Muscle layer of colon (tissue), 2 donors: ENCODE results near the gene TC2N.
"Not testable (repeated sequence)": the region's sequence is repeated elsewhere in the genome, so short reads cannot be mapped to it uniquely, and the experiment has no call there.

Source experiments
- H3K27ac ChIP-seq: one replicate; pipeline ENCODE4 v1.7.0; 2013; ENCODE audit warnings: low read depth, mild to moderate bottlenecking, low read length, moderate library complexity
- H3K27me3 ChIP-seq, 2 donors: one replicate each; pipeline ENCODE4 v1.7.0; 2013; ENCODE audit warnings: low read length in 2 of 2, mild to moderate bottlenecking in 2 of 2; ENCODE audit not compliant: insufficient read depth in 2 of 2, control insufficient read depth in 1 of 2
- H3K36me3 ChIP-seq: one replicate; pipeline ENCODE4 v1.7.0; 2013; ENCODE audit warnings: mild to moderate bottlenecking, low read length; ENCODE audit not compliant: insufficient read depth
- H3K4me1 ChIP-seq: one replicate; pipeline ENCODE4 v1.7.0; 2013; ENCODE audit warnings: mild to moderate bottlenecking, low read length; ENCODE audit not compliant: insufficient read depth
- H3K4me3 ChIP-seq, 2 donors: one replicate each; pipeline ENCODE4 v1.7.0; 2013; ENCODE audit warnings: low read length in 2 of 2, low read depth in 1 of 2, mild to moderate bottlenecking in 1 of 2, moderate library complexity in 1 of 2
- H3K9ac ChIP-seq: one replicate; pipeline ENCODE4 v1.7.0; 2013; ENCODE audit warnings: low read length
- H3K9me3 ChIP-seq: one replicate; pipeline ENCODE4 v1.7.0; 2013; ENCODE audit warnings: mild to moderate bottlenecking, low read length
- donor health status: abdominal sarcoma.
- donor health status: Adenocarcinoma of cecum.

Gene TC2N

DNA sequence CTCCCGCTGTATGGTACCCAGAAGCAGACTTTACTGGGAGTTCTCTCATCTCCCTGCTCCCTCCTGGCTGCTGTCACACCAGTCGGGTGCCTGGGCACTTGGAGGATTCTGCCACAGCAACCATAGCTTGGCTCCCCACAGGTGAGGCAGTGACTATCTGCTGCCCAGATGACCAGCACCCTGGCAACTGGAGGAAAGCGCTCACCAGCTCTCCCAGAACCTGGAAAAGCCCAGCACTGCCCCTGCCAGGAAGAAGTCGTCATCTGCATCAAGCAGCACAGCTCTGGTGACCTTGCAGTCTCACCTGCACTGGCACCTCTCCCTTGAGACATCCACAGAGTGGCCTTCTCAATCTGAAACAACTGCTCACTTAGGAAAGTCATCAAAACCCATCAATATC is 31.9 kb upstream of the TC2N start:
- Histone ChIP-seq H3K36me3 (no peaks in the 10 kb centered on the region), H3K27ac (no peak overlapping the region), H3K4me3 (no peak overlapping the region), H3K9ac (no peak overlapping the region), H3K9me3 (no peaks in the 10 kb centered on the region), H3K27me3 (no peaks in the 10 kb centered on the region), H3K4me1 (peaks cover 51% of the 10 kb centered on the region)

DNA sequence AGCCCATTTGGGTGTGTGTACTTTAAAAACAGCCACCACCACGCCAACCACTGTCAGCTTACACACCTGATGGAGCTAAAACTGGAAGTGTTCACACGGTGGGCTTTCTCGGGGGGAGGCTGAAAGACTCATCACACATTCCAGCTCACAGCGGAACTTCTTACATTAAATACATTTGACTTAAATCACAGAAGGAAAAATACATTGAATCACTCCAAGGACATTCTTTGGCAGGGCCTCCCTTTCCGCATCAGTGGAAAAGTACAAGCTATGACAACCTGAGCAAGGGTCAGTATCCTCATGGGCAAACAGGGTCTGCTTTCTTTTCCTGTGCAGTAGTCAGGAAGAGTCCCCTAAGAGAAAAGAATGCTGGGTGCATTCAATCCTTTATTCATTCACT is 31.0 kb upstream of the TC2N start:
- Histone ChIP-seq H3K27ac (no peak overlapping the region), H3K27me3 (no peaks in the 10 kb centered on the region), H3K4me1 (peaks cover 51% of the 10 kb centered on the region), H3K36me3 (no peaks in the 10 kb centered on the region), H3K9me3 (no peaks in the 10 kb centered on the region), H3K9ac (no peak overlapping the region), H3K4me3 (no peak overlapping the region)

DNA sequence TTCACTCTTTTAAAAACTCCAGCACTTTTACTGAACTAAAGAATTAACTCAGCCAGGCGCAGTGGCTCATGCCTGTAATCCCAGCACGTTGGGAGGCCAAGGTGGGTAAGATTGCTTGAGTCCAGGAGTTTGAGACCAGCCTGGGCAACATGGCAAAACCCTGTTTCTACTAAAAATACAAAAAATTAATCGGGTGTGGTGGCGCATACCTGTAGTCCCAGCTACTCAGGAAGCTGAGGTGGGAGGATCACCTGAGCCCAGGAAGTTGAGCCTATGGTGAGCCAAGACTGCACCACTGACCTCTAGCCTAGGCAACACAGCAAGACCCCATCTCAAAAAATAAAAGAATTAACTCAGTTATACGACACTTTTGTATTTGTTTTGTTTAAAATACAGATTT is 30.4 kb upstream of the TC2N start:
- H3K27ac ChIP-seq = not testable (repeated sequence)

DNA sequence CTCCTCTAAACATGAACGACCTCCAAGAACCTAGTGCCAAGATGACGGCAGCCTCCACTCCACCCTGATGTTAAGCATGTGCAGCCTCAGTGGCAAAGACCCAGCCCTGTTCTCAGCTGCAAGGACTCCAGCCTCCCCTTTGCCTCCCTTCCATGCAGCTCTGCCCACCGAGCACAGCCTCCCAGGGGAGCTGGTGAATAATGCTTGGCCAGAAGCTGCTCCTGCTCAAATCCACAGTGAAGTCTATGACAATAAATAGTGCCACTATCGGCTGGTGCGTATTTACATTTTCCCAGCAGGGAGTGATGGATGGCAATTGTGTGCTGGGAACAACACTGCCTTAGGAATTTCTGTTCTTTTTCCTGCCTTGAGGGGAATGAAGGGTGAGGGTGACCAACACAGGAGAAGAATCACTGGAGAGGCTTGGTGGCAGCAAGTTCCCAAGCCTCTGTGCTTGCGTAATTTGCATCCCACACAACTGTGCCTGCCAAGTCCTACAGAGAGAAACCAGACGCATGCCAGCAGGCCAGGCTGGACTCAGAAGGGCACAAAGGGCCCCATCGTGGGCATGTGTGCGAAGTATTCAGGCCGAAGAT is 29.9 kb upstream of the TC2N start:
- H3K4me1 ChIP-seq = peaks cover 51% of the 10 kb centered on the region
- H3K27ac ChIP-seq = no peak overlapping the region
- H3K27me3 ChIP-seq = no peaks in the 10 kb centered on the region
- H3K9me3 ChIP-seq = no peaks in the 10 kb centered on the region
- no peak overlapping the region for H3K9ac ChIP-seq
- peak overlapping the region in 1 of 2 donors; percentile 29 for H3K4me3 ChIP-seq
- peaks cover 5% of the 10 kb centered on the region for H3K36me3 ChIP-seq

More for the DNA sequence above, 30.4 kb upstream of the TC2N start:
- not testable (repeated sequence) for H3K9me3 ChIP-seq, H3K4me3 ChIP-seq, H3K36me3 ChIP-seq, H3K9ac ChIP-seq, H3K27me3 ChIP-seq
- H3K4me1 ChIP-seq = peaks cover 51% of the 10 kb centered on the region

DNA sequence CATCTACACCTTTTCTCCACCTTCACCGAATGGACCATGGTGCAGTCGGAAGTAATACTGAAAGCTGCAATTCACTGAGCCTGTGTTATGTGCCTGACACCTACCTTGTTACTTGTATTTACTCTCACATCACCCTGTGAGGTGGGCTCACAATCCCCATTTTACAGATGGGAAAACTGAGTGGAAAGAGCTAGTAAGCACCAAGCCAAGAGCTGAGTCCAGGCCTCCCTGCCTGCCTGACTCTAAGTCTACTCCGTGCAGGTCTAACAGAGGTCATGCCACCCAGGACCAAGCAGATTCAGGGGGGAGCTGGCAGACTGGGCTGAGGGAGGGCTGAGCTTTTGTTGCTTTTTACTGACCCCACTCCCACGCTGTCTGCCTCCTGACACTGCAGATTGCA is 29.1 kb upstream of the TC2N start:
- no peaks in the 10 kb centered on the region for H3K9me3 ChIP-seq
- peaks cover 5% of the 10 kb centered on the region for H3K36me3 ChIP-seq
- peaks cover 51% of the 10 kb centered on the region for H3K4me1 ChIP-seq
- H3K27ac ChIP-seq = no peak overlapping the region
- no peak overlapping the region for H3K9ac ChIP-seq
- H3K4me3 ChIP-seq = no peak overlapping the region
- no peaks in the 10 kb centered on the region for H3K27me3 ChIP-seq

DNA sequence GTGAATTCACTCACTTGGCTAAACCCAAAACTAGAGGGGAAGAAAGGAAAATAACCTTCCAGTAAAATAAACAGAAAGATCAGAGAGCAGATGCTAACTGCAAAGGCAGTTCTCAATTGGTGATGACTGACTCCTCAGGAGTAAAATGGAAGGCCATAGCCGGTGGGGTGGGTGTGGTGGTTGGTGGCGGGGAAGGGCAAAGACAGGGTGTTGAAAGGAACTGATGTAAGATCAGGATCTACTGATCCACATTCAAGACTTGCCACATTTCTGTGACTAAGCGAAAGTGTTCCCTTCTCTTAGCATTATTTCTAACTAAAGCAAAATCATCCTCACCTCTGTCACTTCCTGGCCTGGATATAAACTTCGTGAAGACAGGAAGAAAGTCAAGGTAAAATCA is 26.3 kb upstream of the TC2N start:
- Histone ChIP-seq H3K4me1 (peaks cover 62% of the 10 kb centered on the region), H3K9me3 (no peaks in the 10 kb centered on the region), H3K27ac (peak overlapping the region; percentile 8), H3K9ac (no peak overlapping the region), H3K27me3 (no peaks in the 10 kb centered on the region), H3K4me3 (no peak overlapping the region), H3K36me3 (peaks cover 11% of the 10 kb centered on the region)

DNA sequence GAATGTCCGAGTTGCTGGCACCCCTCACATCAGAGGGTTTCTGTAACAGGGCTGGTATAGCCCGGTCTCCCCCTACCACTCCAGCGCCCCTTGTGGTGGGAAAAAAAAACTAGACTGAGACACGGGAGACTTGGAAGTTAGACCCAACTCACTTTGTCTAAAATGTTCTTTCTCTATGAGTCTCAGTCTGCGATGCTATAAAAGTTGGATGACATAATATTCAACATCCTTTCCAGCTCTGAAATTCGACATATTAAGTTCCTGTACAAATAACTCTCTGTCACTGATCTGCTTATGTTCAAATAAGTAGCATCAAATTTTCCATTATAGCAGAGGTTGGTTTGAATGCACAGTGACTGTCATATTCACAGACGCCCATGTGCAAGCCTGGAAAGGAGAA is 25.7 kb upstream of the TC2N start:
- Histone ChIP-seq H3K27me3 (no peaks in the 10 kb centered on the region), H3K27ac (no peak overlapping the region), H3K4me1 (peaks cover 58% of the 10 kb centered on the region), H3K36me3 (peaks cover 11% of the 10 kb centered on the region), H3K4me3 (no peak overlapping the region), H3K9me3 (no peaks in the 10 kb centered on the region), H3K9ac (no peak overlapping the region)

DNA sequence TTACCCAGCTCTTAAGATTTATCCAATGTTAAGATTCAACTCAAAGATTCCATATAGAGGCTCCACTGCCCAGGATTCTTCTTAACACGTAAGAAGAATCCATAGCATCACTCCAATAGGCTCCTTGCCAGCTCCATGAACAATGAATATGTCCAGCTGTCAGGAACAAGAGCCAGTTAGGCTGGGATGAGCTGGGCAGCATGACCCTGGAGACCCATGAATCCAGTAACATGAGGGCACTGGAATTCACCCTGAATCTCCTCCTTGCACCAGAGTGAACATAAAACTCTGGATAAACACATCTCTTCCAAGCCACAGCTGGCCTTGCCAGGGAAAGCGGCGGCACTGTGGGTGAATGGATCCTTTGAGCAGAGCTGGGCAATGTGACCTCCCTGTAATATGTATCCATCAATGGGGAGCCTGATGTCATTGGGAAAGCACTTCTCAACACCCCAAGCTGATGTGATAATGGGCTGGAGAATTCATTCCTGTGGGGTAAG is 24.4 kb upstream of the TC2N start:
- peaks cover 48% of the 10 kb centered on the region for H3K4me1 ChIP-seq
- peaks cover 18% of the 10 kb centered on the region for H3K36me3 ChIP-seq
- H3K27me3 ChIP-seq = no peaks in the 10 kb centered on the region
- H3K4me3 ChIP-seq = no peak overlapping the region
- no peak overlapping the region for H3K27ac ChIP-seq
- no peak overlapping the region for H3K9ac ChIP-seq
- no peaks in the 10 kb centered on the region for H3K9me3 ChIP-seq

DNA sequence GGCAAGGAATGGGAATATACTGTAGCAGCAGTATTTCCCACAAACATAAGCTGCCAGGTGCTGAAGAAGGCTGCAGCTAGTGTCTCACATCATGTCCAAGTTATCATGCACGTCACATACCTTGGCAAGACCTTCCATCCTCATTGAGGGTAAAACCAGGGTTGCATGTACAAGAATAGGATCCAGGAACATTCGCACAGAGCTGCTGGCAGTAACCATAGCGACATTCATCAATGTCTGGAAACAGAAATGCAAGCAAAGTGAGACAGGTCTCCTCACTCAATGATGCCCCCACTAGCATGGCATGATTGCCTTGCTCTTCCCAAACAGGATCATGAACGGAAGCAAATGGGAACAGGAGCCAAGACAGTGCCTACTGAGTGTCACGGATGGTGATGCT is 23.8 kb upstream of the TC2N start:
- Histone ChIP-seq H3K9me3 (no peaks in the 10 kb centered on the region), H3K4me3 (no peak overlapping the region), H3K27ac (no peak overlapping the region), H3K4me1 (peaks cover 42% of the 10 kb centered on the region), H3K36me3 (peaks cover 20% of the 10 kb centered on the region), H3K9ac (no peak overlapping the region), H3K27me3 (no peaks in the 10 kb centered on the region)

DNA sequence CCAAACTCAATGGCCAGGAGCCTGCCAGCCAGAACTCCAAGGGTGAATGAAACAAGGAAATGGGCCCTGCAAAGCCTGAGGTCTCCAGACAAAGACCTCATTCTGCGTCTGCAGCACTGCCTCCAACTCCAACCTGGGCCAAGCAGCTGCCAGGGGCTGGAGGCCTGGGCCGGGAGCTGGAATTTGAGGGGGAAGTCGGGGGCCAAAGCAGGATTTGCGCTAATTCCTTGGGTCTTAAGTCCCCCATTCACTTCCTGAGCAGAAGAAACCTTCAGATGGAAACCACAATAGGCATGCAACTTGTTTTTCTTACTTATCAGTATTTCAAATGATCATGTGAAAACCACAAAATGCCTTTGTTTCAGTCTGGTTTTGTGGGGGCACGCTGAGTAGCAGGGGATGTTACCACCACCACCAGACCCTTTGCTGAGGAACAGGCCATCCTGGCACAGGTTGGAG is 23.0 kb upstream of the TC2N start:
- Histone ChIP-seq H3K9me3 (no peaks in the 10 kb centered on the region), H3K27me3 (no peaks in the 10 kb centered on the region), H3K4me3 (no peak overlapping the region), H3K36me3 (peaks cover 20% of the 10 kb centered on the region), H3K4me1 (peaks cover 42% of the 10 kb centered on the region), H3K9ac (no peak overlapping the region), H3K27ac (no peak overlapping the region)

DNA sequence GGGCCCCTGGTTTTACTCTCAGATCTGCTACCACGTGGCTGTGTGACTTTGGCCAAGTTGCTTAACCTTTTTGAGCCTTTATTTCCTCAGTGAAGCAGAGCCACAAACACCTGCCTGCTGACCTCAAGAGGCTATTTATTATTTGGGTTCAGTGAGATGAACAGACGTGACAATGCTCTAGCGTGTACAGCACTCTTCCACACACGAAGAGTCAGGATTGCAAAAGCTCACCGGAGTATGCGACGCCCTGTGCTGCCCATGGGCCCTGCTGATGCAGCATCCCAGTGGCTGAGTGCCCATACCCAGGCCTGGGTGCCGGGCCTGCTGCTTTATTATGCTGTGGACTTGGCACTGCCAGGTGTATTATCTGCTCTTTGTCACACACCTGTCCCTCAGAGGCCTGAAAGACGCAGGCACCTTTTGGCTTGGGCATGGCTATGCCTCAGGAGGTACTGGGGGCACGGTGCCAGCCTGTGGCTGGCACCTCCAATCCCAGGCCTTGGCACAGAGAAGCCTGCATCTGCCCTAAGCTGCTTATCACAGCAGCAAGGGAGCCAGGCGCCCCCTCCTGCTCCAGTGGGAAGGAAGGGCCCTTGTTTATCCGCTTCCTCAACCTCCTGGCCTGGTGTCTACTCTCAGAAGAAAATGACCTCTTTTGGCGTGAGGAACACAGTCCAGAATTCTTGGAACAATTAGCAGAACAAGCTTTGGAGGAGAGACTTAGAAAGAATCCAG is 22.3 kb upstream of the TC2N start:
- H3K27ac ChIP-seq = no peak overlapping the region

More for the DNA sequence above, 22.3 kb upstream of the TC2N start:
- Histone ChIP-seq H3K36me3 (peaks cover 20% of the 10 kb centered on the region), H3K9me3 (no peaks in the 10 kb centered on the region), H3K27me3 (no peaks in the 10 kb centered on the region), H3K9ac (no peak overlapping the region), H3K4me1 (peaks cover 44% of the 10 kb centered on the region), H3K4me3 (no peak overlapping the region)
